Fibroblast of lung (primary cell): ENCODE measurements around the gene KTN1. TPM values are rescaled to one million over a fixed set of nuclear protein-coding genes. Genes with fewer than 3 reads are reported as not detected.

ENCODE experiments used
- DNase-seq, 2 donors: peaks; one replicate each; pipeline versions ENCODE4 v3.0.0 to v3.0.0-alpha.2; 2010; ENCODE audit warnings: low read depth in 2 of 2
- H2AFZ ChIP-seq: 2 replicates; pipeline ENCODE4 v1.5.1; 2012; ENCODE audit warnings: low read length, control low read depth, inconsistent platforms
- H3K27ac ChIP-seq: 2 replicates; pipeline ENCODE4 v1.5.1; 2011; ENCODE audit warnings: low read length, control low read depth; ENCODE audit not compliant: insufficient read depth
- H3K27me3 ChIP-seq: 2 replicates; pipeline ENCODE4 v1.5.1; 2011; ENCODE audit warnings: mild to moderate bottlenecking, low read length; ENCODE audit not compliant: control insufficient read depth, insufficient read depth
- H3K36me3 ChIP-seq: 2 replicates; pipeline ENCODE4 v1.5.1; 2011; ENCODE audit warnings: low read length; ENCODE audit not compliant: control insufficient read depth, insufficient read depth
- H3K4me1 ChIP-seq: 2 replicates; pipeline ENCODE4 v1.5.1; 2011; ENCODE audit warnings: low read length; ENCODE audit not compliant: control insufficient read depth, insufficient read depth; ENCODE audit errors: extremely low read depth
- H3K4me2 ChIP-seq: 2 replicates; pipeline ENCODE4 v1.5.1; 2011; ENCODE audit warnings: low read length, control low read depth; ENCODE audit not compliant: insufficient read depth; ENCODE audit errors: extremely low read depth
- H3K4me3 ChIP-seq, 4 experiments: fragments of 200-600 bp in 1 of 4; sonication (generic) in 1 of 4; replicated peaks in 1 of 4; 2 replicates each; pipeline ENCODE4 v1.5.1; 2011 to 2016; ENCODE audit warnings: low read length in 4 of 4, low read depth in 3 of 4, mild to moderate bottlenecking in 3 of 4, control low read depth in 2 of 4, inconsistent platforms in 1 of 4, mixed read lengths in 1 of 4; ENCODE audit not compliant: insufficient read depth in 1 of 4; ENCODE audit errors: control extremely low read depth in 1 of 4
- H3K79me2 ChIP-seq: 2 replicates; pipeline ENCODE4 v1.5.1; 2012; ENCODE audit warnings: mild to moderate bottlenecking, low read length, inconsistent platforms; ENCODE audit not compliant: control insufficient read depth, insufficient read depth
- H3K9ac ChIP-seq: 2 replicates; pipeline ENCODE4 v1.5.1; 2011; ENCODE audit warnings: mild to moderate bottlenecking, low read length, control low read depth; ENCODE audit not compliant: insufficient read depth
- H3K9me3 ChIP-seq: 2 replicates; pipeline ENCODE4 v1.5.1; 2012; ENCODE audit warnings: low read depth, low read length; ENCODE audit not compliant: control insufficient read depth, insufficient read depth
- H4K20me1 ChIP-seq: 2 replicates; pipeline ENCODE4 v1.5.1; 2011; ENCODE audit warnings: low read length; ENCODE audit not compliant: control insufficient read depth, insufficient read depth; ENCODE audit errors: extremely low read depth
- CTCF ChIP-seq, 2 donors: IDR thresholded peaks in 1 of 2; conservative IDR thresholded peaks in 1 of 2; 1 replicate in 1 of 2; 2 replicates in 1 of 2; pipeline ENCODE4 v1.5.1; 2011 to 2012; ENCODE audit warnings: low read length in 2 of 2, control low read depth in 1 of 2, inconsistent platforms in 1 of 2, low read depth in 1 of 2, mild to moderate bottlenecking in 1 of 2
- EZH2 ChIP-seq: IDR thresholded peaks from 2 replicates; pipeline ENCODE4 v1.5.1; 2012; ENCODE audit warnings: low read length, control low read depth, mild to moderate bottlenecking; ENCODE audit errors: missing control alignments
- polyA plus RNA-seq, 2 donors: library from polyadenylated mRNA; depleted of rRNA in 1 of 2; stranded (reverse) in 1 of 2; unstranded in 1 of 2; fragments of >200 nt; gene quantifications; 2 replicates each; pipeline ENCODE4 v1.2.1, GENCODE V29; 2011 to 2012; ENCODE audit warnings: missing spikeins in 1 of 2
- total RNA-seq: library from RNA; depleted of rRNA; stranded (reverse); fragments of >200 nt; gene quantifications from 2 replicates; pipeline ENCODE4 v1.2.1, GENCODE V29; 2014

The KTN1 gene
- total and polyA plus RNA-seq, 2 donors (not counting 1 experiment from before 2014, with no cell fraction given), result 126 to 164 TPM

DNA sequence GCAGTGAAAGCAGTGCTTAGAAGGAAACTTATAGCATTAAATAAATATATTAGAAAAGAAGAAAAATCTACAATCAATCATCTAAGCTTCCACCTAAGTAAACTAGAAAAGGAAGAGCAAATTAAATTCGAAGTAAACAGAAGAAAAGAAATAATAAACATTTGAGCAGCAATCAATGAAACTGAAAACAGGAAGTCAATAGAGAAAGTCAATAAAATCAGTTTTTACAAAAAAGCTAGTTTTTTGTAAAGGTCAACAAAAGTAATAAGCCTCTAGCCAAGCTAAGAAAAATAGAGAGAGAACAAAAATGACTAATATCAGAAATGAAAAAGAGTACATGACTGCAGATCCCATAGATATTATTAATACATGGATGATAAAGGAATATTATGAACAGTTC is 34.2 kb upstream of the KTN1 start:
- Histone ChIP-seq H3K27me3 (no peaks in the 10 kb centered on the region), H3K36me3 (no peaks in the 10 kb centered on the region), H3K4me2 (no peak overlapping the region), H3K27ac (no peak overlapping the region), H3K9me3 (no peaks in the 10 kb centered on the region), H3K4me1 (no peaks in the 10 kb centered on the region), H3K9ac (no peak overlapping the region), H3K79me2 (no peaks in the 10 kb centered on the region), H2AFZ (no peak overlapping the region), H3K4me3 (no peak overlapping the region), H4K20me1 (no peaks in the 10 kb centered on the region)
- no peak for DNase-seq
- TF ChIP-seq EZH2 (no peak), CTCF (conservative IDR thresholded peaks at IDR 0.05 in 1 of 2, IDR thresholded peaks at IDR 0.05 in 1 of 2; ENCODE audit: low read depth in 1 of 2, low read length in 2 of 2) (no peak)

DNA sequence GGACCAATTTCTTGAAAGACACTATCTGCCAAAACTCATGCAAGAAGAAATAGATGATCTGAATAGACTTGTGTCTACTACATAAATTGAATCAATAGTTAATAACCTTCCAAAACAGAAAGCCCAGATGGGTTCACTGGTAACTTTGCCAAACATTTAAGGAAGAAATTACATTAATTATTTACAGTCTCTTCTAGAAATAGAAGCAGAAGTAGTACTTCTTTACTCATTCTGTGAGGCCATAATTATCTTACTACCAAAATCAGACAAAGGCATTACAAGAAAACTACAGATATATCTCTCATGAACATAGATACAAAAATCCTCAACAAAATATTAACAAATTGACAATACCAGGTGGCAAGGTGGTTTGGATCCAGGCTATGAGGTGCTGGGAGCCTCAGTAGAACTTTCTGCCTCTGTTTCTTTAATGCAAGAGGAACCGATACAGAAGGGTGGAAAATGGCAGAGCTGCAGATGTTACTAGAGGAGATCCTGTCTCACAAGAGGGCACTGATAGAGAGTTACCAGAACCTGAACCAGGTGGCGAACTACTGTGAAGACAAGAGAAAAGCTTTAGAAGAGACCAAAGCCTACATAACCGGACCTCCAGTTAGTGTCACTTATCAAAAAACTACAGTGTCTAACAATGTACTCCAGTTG is 33.7 kb upstream of the KTN1 start:
- Histone ChIP-seq H2AFZ (no peak overlapping the region), H3K27ac (no peak overlapping the region), H3K4me3 (no peak overlapping the region), H3K36me3 (no peaks in the 10 kb centered on the region), H4K20me1 (no peaks in the 10 kb centered on the region), H3K27me3 (no peaks in the 10 kb centered on the region), H3K9ac (no peak overlapping the region), H3K4me1 (no peaks in the 10 kb centered on the region), H3K79me2 (no peaks in the 10 kb centered on the region), H3K9me3 (no peaks in the 10 kb centered on the region), H3K4me2 (no peak overlapping the region)
- DNase-seq, result no peak
- TF ChIP-seq EZH2 (no peak), CTCF (conservative IDR thresholded peaks at IDR 0.05 in 1 of 2, IDR thresholded peaks at IDR 0.05 in 1 of 2; ENCODE audit: low read depth in 1 of 2, low read length in 2 of 2) (no peak)

GRCh38 chr14:55547650-55548315 is 32.2 kb upstream of the KTN1 start:
- no peak overlapping the region for H2AFZ ChIP-seq
- H3K4me1 ChIP-seq, result no peaks in the 10 kb centered on the region
- no peaks in the 10 kb centered on the region for H3K36me3 ChIP-seq
- no peak overlapping the region for H3K27ac ChIP-seq
- DNase-seq, result no peak
- no peak overlapping the region for H3K9ac ChIP-seq
- H3K79me2 ChIP-seq, result no peaks in the 10 kb centered on the region
- no peak overlapping the region for H3K4me2 ChIP-seq
- H3K9me3 ChIP-seq, result no peaks in the 10 kb centered on the region
- H4K20me1 ChIP-seq, result no peaks in the 10 kb centered on the region
- H3K4me3 ChIP-seq, result no peak overlapping the region
- TF ChIP-seq CTCF (conservative IDR thresholded peaks at IDR 0.05 in 1 of 2, IDR thresholded peaks at IDR 0.05 in 1 of 2; ENCODE audit: low read depth in 1 of 2, low read length in 2 of 2) (no peak), EZH2 (no peak)
- H3K27me3 ChIP-seq, result no peaks in the 10 kb centered on the region
